HG03064 (cell line): ENCODE measurements around the gene RAB11FIP3.
"Not testable (repeated sequence)": the region's sequence is repeated elsewhere in the genome, so short reads cannot be mapped to it uniquely, and the experiment has no call there.

Source experiments
- ATAC-seq: cut with Tn5 transposase; IDR thresholded peaks from one replicate; pipeline ENCODE4 v1.9.1; 2021; ENCODE audit warnings: low read depth; ENCODE audit not compliant: unreplicated experiment

The RAB11FIP3 gene

GRCh38 chr16:415170-415498 lies 10.3 kb upstream of the RAB11FIP3 start:
- not testable (repeated sequence) for ATAC-seq

GRCh38 chr16:422179-422578 lies 3.3 kb upstream of the RAB11FIP3 start:
- ATAC-seq, result not testable (repeated sequence)

DNA sequence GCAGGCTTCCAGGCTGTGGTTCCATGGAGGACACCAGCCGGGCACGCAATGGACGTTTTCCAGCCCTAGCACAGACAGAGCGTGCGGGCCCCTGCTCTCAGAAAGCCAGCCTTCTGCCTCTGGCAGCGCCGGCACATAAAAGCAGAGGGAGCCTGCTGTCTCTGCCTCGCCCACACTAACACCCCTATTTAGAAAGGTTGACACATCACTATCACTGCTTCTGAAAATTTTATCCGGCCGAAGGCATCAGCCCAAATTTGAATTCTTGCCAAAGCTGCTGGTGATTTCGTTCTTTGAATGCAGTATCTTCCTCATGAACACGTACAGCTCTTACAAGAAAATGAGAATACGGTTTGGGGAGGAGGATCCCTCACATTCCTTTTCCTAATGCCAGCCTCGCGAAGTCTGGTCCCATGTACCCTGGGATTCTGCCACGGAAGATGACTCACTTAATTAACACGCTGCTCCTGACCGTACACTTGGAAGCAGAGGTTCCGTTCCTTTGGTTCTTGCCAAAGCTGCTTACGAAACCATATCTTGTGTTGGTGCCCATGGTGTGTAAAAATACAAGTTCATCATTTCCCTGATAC lies 1.3 kb upstream of the RAB11FIP3 start:
- ATAC-seq, result no peak

- ATAC-seq, result no peak
Measured at GRCh38 chr16:424623-425081, 797 bp upstream of the RAB11FIP3 start.

DNA sequence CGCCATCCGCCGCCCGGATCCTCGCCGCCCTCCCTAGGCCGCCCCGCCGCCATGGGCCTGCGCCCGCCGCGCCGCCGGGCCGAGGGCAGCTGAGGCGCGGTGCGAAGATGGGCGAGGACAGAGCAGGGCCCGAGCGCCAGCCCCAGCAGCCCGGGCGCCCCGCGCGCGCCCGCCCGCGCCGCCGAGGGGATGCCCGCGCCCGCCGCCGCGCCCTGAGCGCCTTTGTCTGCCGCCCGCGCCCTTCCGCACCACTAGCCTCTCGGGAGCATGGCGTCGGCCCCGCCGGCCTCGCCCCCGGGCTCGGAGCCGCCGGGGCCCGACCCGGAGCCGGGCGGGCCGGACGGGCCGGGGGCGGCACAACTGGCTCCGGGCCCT lies 278 bp downstream of the RAB11FIP3 start:
- no peak for ATAC-seq

GRCh38 chr16:426115-426905 lies 861 bp downstream of the RAB11FIP3 start:
- no peak for ATAC-seq

DNA sequence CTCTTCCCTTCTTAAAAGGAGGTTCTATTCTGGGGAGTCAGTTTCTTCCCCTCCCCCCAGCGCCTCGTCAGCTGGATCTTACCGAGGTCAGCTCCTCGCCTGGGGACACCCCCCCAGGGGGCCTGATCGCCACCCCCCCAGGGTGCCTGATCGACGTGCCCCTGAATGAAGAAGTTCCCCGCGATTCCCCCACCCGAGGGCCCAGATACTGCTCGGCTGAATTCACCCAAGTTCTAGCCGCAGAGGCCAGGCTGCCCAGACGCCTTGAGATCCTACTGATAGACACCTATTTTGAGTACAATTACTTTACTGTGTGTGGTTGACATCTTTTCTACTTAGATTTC lies 1.4 kb downstream of the RAB11FIP3 start:
- no peak for ATAC-seq

DNA sequence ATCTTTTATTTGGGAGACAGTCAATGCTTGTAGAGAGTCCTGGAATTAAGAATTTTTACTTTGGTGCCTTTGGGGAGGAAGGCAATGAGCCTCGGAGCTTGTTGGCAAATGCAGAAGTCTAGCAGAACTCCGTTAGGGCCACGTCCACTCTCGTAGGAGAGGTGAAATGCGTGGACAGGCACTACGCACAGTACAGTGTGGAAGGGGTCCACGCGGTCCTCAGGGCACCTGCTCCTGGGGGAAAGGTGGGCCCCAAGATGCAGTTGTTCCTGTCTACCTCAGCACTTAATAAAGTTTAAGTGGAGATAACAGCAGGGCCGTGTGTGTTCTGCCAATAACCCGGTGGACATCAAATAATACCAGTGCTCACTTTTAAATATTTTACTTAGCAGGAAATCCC lies 1.8 kb downstream of the RAB11FIP3 start:
- no peak for ATAC-seq

GRCh38 chr16:430904-431303 lies 5.5 kb downstream of the RAB11FIP3 start:
- ATAC-seq, result no peak

DNA sequence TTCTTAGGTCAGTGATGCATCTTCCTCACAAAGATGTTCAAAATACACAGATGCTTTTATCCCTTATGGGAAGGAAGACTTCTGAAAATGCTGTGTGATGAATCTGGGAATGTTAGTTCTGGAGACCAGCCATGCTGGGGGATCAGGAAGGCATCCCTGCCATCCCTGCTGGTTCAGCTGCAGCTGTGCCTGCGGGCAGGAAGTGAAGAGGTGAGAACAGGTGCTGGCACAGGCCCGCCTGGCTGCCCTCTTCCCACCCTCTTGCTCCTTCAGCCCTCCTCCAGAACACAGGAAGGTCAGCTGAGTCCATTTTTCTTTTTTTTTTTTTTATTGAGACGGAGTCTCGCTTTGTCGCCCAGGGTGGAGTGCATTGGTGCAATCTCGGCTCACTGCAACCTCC lies 15.2 kb downstream of the RAB11FIP3 start:
- no peak for ATAC-seq

GRCh38 chr16:441447-441846 lies 16.0 kb downstream of the RAB11FIP3 start:
- ATAC-seq, result no peak

DNA sequence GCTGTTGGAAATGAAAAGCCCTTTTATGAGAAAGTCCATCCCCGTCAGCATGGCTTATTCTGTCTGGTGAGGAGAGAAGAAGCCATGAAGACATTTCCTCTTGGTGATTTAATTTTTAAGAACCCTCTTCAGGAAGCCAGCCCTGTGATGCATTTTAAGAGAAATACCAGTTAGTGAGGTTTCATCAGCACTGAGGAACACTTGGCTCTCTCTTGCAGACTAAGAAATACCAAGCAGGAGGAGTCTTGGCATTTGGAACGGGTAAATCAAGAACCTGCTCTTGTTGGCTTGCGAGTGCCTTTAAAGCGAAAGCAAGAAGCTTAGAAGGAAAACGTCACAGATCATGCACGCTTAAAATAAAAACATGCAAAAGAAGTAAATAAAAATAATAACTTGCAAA lies 17.5 kb downstream of the RAB11FIP3 start:
- ATAC-seq, result no peak

DNA sequence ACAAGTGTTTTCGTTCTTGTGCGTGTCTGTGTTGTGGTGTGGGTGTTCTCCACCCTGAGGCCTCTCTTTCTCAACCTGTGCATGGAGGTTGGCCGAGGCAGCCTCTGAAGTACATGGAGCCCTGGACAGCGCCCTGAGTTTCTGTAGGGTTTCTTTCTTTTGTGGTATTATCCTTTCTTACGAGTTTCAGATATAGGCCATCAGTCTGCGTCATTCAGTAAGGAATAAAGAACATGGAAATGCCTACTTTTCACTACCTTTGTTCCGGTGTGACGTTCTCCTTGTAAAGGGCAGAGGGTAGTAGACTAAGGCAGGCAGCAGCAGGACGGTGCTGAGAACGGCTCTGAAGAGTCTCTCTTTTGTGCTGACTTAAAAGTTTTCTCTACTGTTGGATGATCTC lies 18.6 kb downstream of the RAB11FIP3 start:
- ATAC-seq, result no peak

DNA sequence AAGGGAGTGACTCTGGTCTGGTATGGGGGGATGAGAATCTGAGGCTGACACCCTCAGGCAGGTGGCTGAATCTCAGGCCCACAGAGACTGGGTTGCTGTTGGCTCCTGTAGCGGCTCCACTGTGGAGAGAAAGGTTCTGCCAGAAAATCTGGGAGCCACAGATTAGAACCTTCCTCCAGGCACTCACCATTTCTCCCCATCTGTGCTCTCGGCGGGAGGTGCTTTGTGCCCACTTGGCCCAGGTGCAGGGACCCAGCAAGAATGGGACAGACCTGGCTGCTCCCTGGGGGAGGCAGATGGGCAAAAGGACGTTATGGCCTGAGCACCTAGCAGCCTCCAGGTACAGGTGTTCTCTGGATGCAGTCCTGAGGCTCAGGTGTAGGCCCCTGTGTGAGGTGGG lies 20.1 kb downstream of the RAB11FIP3 start:
- ATAC-seq, result no peak

GRCh38 chr16:450385-450784 lies 24.9 kb downstream of the RAB11FIP3 start:
- no peak for ATAC-seq

GRCh38 chr16:450785-451512 lies 25.5 kb downstream of the RAB11FIP3 start:
- ATAC-seq, result no peak

DNA sequence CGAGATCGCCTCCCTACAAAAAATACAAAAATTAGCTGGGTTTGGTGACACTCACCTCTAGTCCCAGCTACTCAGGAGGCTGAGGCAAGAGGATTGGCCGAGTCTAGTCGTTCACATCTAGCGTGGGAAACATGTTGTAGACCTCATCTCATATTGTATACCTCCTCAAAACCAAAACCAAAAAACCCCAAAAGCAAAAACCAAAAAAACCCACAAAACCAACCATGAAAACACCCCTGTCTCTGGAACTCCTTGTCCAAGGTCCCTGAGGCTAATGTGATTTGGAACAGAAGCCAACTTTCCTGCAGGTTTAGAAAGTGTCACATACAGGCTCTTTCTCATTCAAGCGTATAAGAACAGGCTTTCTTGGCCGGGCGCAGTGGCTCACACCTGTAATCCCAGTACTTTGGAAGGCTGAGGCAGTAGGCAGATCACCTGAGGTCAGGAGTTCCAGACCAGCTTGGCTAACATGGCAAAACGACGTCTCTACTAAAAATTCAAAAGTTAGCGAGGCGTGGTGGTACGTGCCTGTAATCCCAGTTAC lies 29.0 kb downstream of the RAB11FIP3 start:
- no peak for ATAC-seq

GRCh38 chr16:455453-455852 lies 30.0 kb downstream of the RAB11FIP3 start:
- no peak for ATAC-seq

GRCh38 chr16:456891-457483 lies 31.5 kb downstream of the RAB11FIP3 start:
- ATAC-seq, result no peak

DNA sequence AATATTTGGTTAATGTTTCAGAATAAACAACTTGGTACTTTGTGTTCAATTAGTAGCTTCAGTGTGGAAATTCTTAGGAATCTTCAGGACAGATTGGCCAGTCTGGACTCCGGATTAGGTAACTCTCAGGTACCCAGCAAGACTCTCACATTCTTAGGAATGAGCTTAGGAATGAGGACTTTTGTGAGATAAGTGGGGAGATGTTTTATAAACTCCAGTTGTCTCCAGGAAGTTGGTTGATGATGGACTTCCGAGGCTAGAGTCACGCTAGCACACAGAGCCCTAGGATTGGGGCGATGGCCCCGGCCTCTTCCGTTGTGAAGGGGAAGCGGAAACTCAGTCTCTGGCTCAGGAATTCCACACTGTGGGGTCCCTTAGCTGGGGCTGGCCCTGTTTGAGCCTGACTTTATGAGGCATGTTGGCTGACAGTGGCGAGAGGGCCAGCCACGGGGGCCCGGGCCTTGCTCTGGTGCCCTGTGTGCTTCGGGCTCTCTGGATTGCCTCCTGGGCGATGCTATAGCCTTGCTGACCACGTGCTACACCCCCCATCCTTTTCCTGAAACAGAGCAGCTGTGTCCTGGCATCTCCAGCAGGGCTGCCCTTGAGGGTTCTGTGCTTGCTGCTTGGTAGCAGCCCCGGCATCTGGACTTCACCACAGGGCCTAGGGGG lies 32.4 kb downstream of the RAB11FIP3 start:
- ATAC-seq, result no peak

DNA sequence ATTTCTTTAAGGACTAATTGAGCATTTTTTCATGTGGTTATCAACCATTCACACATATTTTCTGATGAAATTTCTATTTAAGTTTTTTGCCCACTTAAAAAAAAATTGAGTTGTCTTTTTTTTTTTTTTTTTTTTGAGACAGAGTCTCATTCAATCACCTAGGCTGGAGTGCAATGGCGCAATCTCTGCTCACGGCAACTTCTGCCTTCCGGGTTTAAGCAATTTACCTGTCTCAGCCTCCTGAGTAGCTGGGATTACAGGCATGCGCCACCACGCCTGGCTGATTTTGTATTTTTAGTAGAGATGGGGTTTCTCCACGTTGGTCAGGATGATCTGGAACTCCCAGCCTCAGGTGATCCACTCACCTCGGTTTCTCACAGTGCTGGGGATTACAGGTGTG lies 34.3 kb downstream of the RAB11FIP3 start:
- no peak for ATAC-seq
